Epithelial cell of esophagus (primary cell): ENCODE measurements around the gene OR1Q1.
A peak's percentile ranks its signal among the peaks of the same experiment; 100 is the strongest.
"Not testable (repeated sequence)": the region's sequence is repeated elsewhere in the genome, so short reads cannot be mapped to it uniquely, and the experiment has no call there.

ENCODE experiments used
- DNase-seq: peaks from one replicate; pipeline ENCODE4 v3.0.0; 2010; ENCODE audit warnings: low read depth
- H3K4me3 ChIP-seq: 2 replicates; pipeline ENCODE4 v1.5.1; 2011; ENCODE audit warnings: mild to moderate bottlenecking, low read length, control low read depth
- CTCF ChIP-seq: IDR thresholded peaks from 2 replicates; pipeline ENCODE4 v1.5.1; 2011; ENCODE audit warnings: low read depth, mild to moderate bottlenecking, low read length, control low read depth, inconsistent platforms; ENCODE audit not compliant: insufficient read depth; ENCODE audit errors: missing control alignments

Gene OR1Q1

GRCh38 chr9:122614362-122614761 lies at the start of gene OR1Q1:
Gene OR1Q1, plus strand, starts transcription at chr9:122614738. Its CDS starts 0 bp downstream, at chr9:122614738.
- no peak for TF ChIP-seq CTCF
- H3K4me3 ChIP-seq = no peak within 1 kb of the TSS
- DNase-seq = no peak

- no peak for DNase-seq
- TF ChIP-seq CTCF = no peak
- H3K4me3 ChIP-seq = no peak overlapping the region
These were observed 46.6 kb upstream of the OR1Q1 start for GRCh38 chr9:122567901-122568300.

- TF ChIP-seq CTCF = no peak
- no peak overlapping the region for H3K4me3 ChIP-seq
- DNase-seq = no peak
These were observed 42.1 kb upstream of the OR1Q1 start for GRCh38 chr9:122572456-122572855.

- DNase-seq = no peak
- no peak for TF ChIP-seq CTCF
- H3K4me3 ChIP-seq = no peak overlapping the region
These were observed 34.7 kb upstream of the OR1Q1 start for GRCh38 chr9:122579874-122580273.

- peak; percentile 40 for DNase-seq
- TF ChIP-seq CTCF = no peak
- no peak overlapping the region for H3K4me3 ChIP-seq
These were observed 34.2 kb upstream of the OR1Q1 start for GRCh38 chr9:122580360-122580759.

GRCh38 chr9:122583284-122583683 lies 31.3 kb upstream of the OR1Q1 start, which contains the start of gene OR1L8:
Gene OR1L8, minus strand, starts transcription at chr9:122583384. Its CDS starts 14,907 bp downstream, at chr9:122568477.
- not testable (repeated sequence) for DNase-seq, H3K4me3 ChIP-seq

- no peak for TF ChIP-seq CTCF
- no peak overlapping the region for H3K4me3 ChIP-seq
- no peak for DNase-seq
These were observed 8.8 kb upstream of the OR1Q1 start for GRCh38 chr9:122605691-122606090.

GRCh38 chr9:122606587-122606986 lies 8.0 kb upstream of the OR1Q1 start:
- H3K4me3 ChIP-seq = no peak overlapping the region
- TF ChIP-seq CTCF = no peak
- no peak for DNase-seq
